OCI-M1 (cell line): Measurements from ENCODE around the gene TRIM15.
"Not testable (repeated sequence)": the region's sequence is repeated elsewhere in the genome, so short reads cannot be mapped to it uniquely, and the experiment has no call there.

Experiments
- DNase-seq: peaks from one replicate; lab custom pipeline; 2025; lab: John Stamatoyannopoulos, UW

The TRIM15 gene

GRCh38 chr6:30163090-30163917 lies at the start of gene TRIM15:
Gene TRIM15 (plus strand): TSS chr6:30163546. CDS start chr6:30163685, 139 bp downstream.
- peak; percentile 64 for DNase-seq

DNA sequence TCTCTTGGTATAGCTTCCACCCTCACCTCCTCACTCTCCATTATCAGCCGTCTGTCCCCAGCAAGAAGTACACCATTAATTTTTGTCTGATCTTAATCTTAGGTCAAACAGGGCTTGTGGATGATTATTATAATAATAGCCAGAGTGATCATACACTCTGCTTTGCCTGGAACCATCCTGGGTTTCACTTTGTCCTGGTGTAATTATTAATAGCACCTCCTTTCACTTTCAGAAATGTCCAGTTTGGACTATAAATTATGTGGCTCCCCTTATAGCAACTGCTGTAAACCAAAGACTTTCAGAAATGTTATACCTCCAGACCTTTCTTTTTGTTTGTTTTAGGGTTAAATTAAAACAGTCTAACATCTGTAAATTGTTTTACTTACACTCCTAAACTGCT lies 49.5 kb upstream of the TRIM15 start:
- DNase-seq, result peak; percentile 29

DNA sequence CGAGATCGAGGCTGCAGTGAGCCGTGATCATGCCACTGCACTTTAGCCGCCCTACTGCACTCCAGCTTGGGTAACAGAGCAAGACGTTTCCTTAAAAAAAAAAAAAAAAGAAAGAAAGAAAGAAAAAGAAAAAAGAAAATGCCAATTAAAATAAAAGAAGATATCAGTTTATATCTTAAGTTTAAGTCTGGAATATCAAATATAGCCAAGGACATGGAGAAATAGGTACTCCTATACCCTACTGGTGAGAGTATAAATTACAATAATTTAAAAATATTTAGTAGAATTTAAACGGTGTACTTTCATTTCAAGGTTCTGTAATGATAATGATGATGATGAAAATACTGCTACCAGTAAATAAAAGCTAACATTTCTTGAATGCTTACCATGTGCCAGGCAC lies 46.6 kb upstream of the TRIM15 start:
- DNase-seq, result no peak

GRCh38 chr6:30118691-30119090 lies 44.7 kb upstream of the TRIM15 start:
- not testable (repeated sequence) for DNase-seq

- no peak for DNase-seq
Measured at GRCh38 chr6:30121446-30122366, 41.6 kb upstream of the TRIM15 start.

DNA sequence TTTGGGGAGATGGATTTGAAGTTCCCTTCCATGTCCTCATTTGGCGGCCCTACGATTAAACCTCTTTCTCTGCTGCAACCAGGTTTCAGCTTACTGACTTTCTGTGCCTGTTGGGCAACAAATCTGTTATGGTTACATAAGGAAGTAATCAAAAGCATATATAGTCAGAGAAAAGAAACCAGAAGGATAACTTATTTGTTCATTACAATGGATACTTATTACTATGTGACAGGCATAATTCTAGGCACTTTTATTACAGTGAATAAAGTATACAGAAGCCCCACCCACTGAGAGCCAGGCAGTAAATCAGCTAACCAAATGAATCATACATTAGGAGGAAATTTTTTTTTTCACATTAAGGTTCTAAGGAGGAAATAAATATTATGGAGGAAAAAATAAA lies 40.8 kb upstream of the TRIM15 start:
- no peak for DNase-seq

DNA sequence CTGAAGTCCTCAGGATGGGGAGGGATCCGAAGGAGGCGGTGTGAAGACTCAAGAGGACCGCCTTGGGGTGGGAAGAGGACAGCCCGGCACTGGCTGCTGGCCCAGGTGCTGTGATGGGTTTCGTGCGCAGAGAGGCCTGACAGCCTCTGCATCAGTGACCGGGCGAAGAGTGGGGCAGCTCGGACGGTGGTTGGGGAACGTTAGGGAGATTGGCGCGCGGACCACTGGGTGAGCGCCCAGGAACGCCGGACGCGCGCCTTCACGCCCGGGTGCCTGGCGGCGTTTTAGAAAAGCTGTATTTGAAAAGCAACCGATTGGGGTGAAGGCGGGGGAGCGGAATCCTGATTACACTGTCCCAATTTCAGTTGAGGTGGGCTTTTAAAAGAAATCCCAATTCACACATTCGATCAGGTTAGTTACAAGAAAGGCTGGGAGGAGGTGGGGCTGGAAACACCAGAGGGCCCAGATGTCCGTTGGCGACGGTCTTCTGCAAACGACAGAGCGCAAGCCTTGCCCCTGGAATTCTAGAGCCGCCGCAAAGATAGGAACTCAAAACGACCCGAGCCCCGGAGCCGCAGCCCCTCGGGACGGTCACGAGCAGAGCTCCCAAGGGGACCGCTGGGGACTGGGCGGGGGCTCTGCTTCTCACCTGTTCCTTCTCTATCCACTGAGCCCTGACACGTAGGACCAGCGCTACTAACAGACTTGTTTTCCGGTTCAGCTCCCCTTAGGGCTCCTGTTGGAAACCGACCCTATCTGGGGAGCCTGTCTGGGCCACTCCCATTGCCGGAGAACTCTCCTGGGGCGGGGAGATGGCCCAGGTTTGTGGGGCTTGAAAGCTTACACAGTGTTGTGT lies 35.9 kb upstream of the TRIM15 start:
- no peak for DNase-seq

- DNase-seq, result peak; percentile 12
Measured at GRCh38 chr6:30129265-30130178, 33.8 kb upstream of the TRIM15 start.

DNA sequence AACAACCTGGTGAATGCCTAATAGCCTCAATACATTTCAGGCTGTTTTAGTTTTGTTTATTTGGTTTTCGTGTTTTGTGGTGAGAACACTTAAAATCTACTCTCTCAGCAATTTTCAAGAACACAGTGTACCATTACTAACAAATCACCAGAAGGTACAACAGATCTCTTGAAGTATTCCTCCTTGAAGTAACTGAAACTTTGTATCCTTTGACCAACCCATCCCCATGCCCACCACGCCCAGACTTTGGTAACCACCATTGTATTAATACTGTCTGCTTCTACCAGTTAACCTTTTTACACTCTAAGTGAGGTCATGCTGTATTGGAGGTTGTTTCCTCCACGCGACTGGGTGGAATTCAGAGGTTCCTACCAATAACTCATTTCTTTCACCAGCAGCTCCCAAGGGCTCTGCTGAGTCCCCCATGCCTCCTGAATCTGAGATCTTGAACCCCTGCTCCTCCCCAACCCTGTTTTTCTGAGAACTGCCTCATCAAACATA lies 33.1 kb upstream of the TRIM15 start:
- DNase-seq, result no peak

GRCh38 chr6:30130887-30131862 lies 32.2 kb upstream of the TRIM15 start:
- DNase-seq, result peak; percentile 92

- no peak for DNase-seq
Measured at GRCh38 chr6:30131947-30132497, 31.3 kb upstream of the TRIM15 start.

- DNase-seq, result no peak
Measured at GRCh38 chr6:30135147-30135546, 28.2 kb upstream of the TRIM15 start.

- no peak for DNase-seq
Measured at GRCh38 chr6:30135757-30136156, 27.6 kb upstream of the TRIM15 start, which contains the start of gene TRIM40. Gene TRIM40 (plus strand): TSS chr6:30136140. CDS start chr6:30137037, 897 bp downstream.

- DNase-seq, result peak; percentile 60
Measured at GRCh38 chr6:30136570-30137286, 26.6 kb upstream of the TRIM15 start.

DNA sequence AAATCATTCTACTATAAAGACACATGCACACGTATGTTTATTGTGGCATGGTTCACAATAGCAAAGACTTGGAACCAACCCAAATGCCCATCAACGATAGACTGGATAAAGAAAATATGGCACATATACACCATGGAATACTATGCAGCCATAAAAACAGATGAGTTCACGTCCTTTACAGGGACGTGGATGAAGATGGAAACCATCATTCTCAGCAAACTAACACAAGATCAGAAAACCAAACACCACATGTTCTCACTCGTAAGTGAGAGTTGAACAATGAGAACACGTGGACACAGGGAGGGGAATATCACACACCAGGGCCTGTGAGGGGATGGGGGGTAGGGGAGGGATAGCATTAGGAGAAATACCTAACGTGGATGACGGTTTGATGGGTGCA lies 23.1 kb upstream of the TRIM15 start:
- DNase-seq, result not testable (repeated sequence)

DNA sequence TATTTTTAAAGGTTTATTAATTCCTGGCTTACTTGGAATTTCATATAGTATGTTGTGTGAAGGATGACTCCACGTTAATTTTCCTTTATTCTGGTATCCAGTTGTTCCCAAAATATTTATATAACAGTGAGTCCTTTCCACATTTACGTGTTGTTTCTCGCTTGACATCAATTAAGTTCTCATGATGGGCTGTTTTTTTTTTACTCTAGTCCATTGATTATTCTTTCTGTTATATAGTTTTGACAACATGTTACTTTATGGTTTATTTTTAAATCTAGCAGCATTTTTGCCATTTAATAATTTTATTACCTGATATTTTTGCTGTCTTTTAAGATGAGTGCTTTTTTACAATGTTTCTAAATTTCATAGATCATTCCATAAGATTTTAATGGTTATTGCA lies 20.7 kb upstream of the TRIM15 start:
- no peak for DNase-seq

DNA sequence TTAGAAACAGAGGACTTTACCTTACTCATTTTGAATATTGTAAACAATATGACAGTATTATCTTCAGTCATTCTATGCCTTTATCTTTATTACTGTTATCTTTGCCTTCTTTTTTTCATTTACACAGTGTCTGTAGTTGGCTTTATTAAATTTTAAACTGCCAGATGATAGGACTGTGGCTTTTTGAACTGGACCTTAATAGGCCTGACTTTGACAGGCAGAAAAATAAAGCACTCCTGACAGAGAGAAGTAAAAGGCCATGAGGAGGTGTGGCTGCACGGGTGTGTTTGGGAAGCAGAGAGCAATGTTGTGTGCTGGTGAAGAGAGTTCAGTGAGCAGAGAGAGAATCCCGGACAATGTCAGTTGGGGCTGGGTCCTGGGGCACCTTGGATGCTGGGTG lies 19.6 kb upstream of the TRIM15 start:
- DNase-seq, result no peak

GRCh38 chr6:30144811-30145210 lies 18.5 kb upstream of the TRIM15 start:
- no peak for DNase-seq
